LNCaP clone FGC (cell line): Measurements from ENCODE around the gene CHURC1.

ENCODE experiments used
- DNase-seq: peaks from one replicate; pipeline ENCODE4 v3.0.0-alpha.2; 2011; ENCODE audit warnings: low read depth
- H3K4me3 ChIP-seq: 2 replicates; pipeline ENCODE4 v1.5.1; 2011; ENCODE audit warnings: mild to moderate bottlenecking, low read depth, low read length, control low read depth
- CTCF ChIP-seq: IDR thresholded peaks from 2 replicates; pipeline ENCODE4 v1.5.1; 2012; ENCODE audit warnings: mild to moderate bottlenecking; ENCODE audit not compliant: control insufficient read depth, insufficient read depth; ENCODE audit errors: extremely low read depth

Gene CHURC1

DNA sequence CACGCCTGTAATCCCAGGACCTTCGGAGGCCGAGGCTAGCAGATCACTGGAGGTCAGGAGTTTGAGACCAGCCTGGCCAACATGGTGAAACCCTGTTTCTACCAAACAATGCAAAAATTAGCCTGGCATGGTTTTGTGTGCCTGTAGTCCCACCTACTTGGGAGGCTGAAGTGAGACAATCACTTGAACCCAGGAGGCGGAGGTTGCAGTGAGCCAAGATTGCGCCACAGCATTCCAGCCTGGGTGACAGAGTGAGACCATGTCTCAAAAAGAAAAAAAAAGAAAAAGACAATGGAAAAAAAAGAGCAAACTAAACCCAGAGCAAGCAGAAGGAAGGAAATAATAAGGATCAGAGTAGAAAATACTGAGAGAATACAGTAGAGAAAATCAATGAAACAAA, 5.4 kb downstream of the CHURC1 start:
- TF ChIP-seq CTCF: no peak
- no peak overlapping the region for H3K4me3 ChIP-seq
- DNase-seq: no peak

DNA sequence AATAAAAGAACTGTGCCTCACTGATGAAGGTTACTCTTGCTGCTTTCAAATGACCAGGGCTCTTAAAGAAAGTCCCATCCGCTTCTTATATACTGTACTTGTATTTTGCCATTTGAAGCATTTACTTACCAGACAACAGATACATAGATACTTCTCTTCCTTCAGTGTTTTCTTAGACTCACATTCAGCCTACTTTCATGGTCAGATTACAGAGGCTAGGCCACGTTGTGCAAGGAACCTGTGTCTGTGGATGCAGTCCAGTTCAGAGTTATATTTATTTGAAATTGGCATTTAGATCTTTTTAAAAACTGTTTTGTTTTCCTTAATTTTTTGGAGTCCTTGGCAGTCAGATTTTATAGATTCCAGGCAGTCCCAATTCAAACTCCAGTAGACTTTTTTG, 6.2 kb downstream of the CHURC1 start:
- DNase-seq: no peak
- no peak for TF ChIP-seq CTCF
- H3K4me3 ChIP-seq: no peak overlapping the region

DNA sequence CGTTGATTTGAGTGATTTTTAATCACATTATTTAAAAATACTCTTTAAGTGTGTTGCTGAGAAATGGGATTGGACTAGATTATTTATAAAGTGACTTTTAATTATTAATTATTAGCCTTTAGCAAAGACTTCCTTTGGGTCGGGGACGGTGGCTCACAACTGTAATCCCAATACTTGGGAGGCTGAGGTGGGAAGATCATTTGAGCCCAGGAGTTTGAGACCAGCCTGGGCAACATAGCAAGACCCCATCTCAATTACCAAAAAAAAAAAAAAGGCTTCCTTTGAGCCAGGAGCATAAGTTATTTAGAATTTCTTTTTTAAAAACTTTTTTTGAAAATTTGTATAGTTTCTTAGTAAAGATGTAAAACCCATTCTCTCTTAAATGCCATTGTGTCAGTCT, 8.8 kb downstream of the CHURC1 start:
- no peak for TF ChIP-seq CTCF
- no peak for DNase-seq
- H3K4me3 ChIP-seq: no peak overlapping the region

- no peak for DNase-seq
- no peak for TF ChIP-seq CTCF
These were observed 12.2 kb downstream of the CHURC1 start for GRCh38 chr14:64926398-64926995.

GRCh38 chr14:64927031-64927430, 12.8 kb downstream of the CHURC1 start:
- no peak for TF ChIP-seq CTCF
- no peak for DNase-seq
- H3K4me3 ChIP-seq: no peak overlapping the region

More at GRCh38 chr14:64926398-64926995, 12.2 kb downstream of the CHURC1 start:
- H3K4me3 ChIP-seq: no peak overlapping the region

- H3K4me3 ChIP-seq: no peak overlapping the region
- TF ChIP-seq CTCF: no peak
- DNase-seq: no peak
These were observed 14.2 kb downstream of the CHURC1 start for GRCh38 chr14:64928239-64929013.

GRCh38 chr14:64929014-64929359, 14.7 kb downstream of the CHURC1 start:
- no peak for DNase-seq
- no peak overlapping the region for H3K4me3 ChIP-seq
- no peak for TF ChIP-seq CTCF
